ENCODE results near the gene IRF2BP2. TPM values are rescaled to one million over a fixed set of nuclear protein-coding genes. Genes with fewer than 3 reads are reported as not detected.

IRF2BP2 gene
- total and polyA plus RNA-seq, 2 of the 13 experiments (the other 11 are each of a cell fraction or from before 2014, with no cell fraction given): 140 to 147 TPM

DNA sequence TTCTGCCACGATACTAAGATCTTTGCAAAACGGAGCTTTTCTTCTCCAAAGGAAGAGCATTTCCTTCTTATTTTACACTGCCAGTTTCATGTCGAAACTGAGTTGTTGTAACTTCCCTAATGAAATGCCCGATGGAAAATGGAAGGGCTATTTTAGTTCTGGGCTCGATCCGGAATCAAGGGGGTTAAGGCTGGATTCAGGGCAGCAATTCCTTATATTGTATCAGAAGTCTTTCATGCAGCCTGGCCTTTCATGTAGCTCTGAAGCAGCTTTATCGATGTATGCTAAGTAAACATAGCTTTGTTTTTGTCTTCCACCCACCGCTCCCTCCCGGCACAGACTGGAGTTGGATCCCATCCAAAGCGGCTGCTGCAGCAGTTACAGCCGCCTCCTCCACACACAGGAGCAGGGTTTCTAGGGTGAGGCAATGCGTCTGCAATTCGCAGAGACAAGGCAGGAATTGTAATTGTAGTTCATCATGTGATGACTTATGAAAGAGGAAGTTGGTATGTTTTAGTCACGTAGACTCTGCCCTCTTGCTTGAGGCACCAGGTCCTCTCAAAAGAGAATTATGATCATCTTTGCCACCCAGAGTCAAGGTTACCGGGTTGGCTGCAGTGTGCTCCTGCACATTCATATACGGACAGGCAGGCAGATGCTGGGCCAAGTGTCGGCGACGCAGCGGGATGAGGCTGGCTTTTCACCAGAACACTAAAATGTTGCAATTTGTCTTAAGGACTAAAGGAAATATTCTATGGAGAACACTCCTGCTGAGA is 2.6 kb upstream of the IRF2BP2 start (continued):
- TF ChIP-seq ZNF549 (CRISPR knock-in tag; IDR thresholded peaks at IDR 0.05) (no peak), YEATS4 (CRISPR knock-in tag; IDR thresholded peaks at IDR 0.05; ENCODE audit: borderline replicate concordance) (peak; percentile 62), SAFB2 (CRISPR knock-in tag; IDR thresholded peaks at IDR 0.05; ENCODE audit: borderline replicate concordance, low read depth) (no peak; the same call in 1 of the 2 replicates), ZNF12 (CRISPR knock-in tag; IDR thresholded peaks at IDR 0.05) (peak; percentile 81; the same call in 1 of the 2 replicates), TARDBP (CRISPR knock-in tag; IDR thresholded peaks at IDR 0.05) (peak; percentile 97), ZNF747 (CRISPR knock-in tag; IDR thresholded peaks at IDR 0.05; ENCODE audit: borderline replicate concordance) (0 out of 2 replicates have a peak, but pooled peaks have one; percentile 57), WIZ (CRISPR knock-in tag; IDR thresholded peaks at IDR 0.05) (0 out of 2 replicates have a peak, but pooled peaks have one; percentile 33), ZSCAN9 (CRISPR knock-in tag; IDR thresholded peaks at IDR 0.05; ENCODE audit: borderline replicate concordance) (peak; percentile 21; the same call in 1 of the 2 replicates), ZNF605 (CRISPR knock-in tag; IDR thresholded peaks at IDR 0.05) (peak; percentile 68; the same call in 1 of the 2 replicates), RCOR2 (CRISPR knock-in tag; IDR thresholded peaks at IDR 0.05) (peak; percentile 97), MTA1 (CRISPR knock-in tag; IDR thresholded peaks at IDR 0.05; ENCODE audit: borderline replicate concordance) (peak; percentile 72), ZBTB7A (CRISPR knock-in tag; IDR thresholded peaks at IDR 0.05) (peak; percentile 89), ZNF24 (IDR thresholded peaks at IDR 0.05) (0 out of 2 replicates have a peak, but pooled peaks have one; percentile 31), RFXAP (CRISPR knock-in tag; IDR thresholded peaks at IDR 0.05; ENCODE audit: borderline replicate concordance) (peak; percentile 88), NFKB2 (CRISPR knock-in tag; IDR thresholded peaks at IDR 0.05; ENCODE audit: borderline replicate concordance) (peak; percentile 50; the same call in 1 of the 2 replicates), ZNF354B (CRISPR knock-in tag; IDR thresholded peaks at IDR 0.05) (0 out of 2 replicates have a peak, but pooled peaks have one; percentile 86), ZNF256 (CRISPR knock-in tag; conservative IDR thresholded peaks at IDR 0.05) (peak; percentile 63; the same call in 1 of the 2 replicates), SMARCC2 (IDR thresholded peaks at IDR 0.05) (no peak), ZNF350 (CRISPR knock-in tag; IDR thresholded peaks at IDR 0.05; ENCODE audit: borderline replicate concordance, low read depth) (peak; percentile 96), KDM5A (IDR thresholded peaks at IDR 0.05; ENCODE audit: borderline replicate concordance, low read length) (no peak), ELF1 (CRISPR knock-in tag; IDR thresholded peaks at IDR 0.05) (peak; percentile 77), RBM22 (optimal IDR thresholded peaks at IDR 0.05; ENCODE audit: low read length) (no peak), ZNF337 (CRISPR knock-in tag; IDR thresholded peaks at IDR 0.05; ENCODE audit: borderline replicate concordance, low read depth) (no peak), ZNF878 (CRISPR knock-in tag; IDR thresholded peaks at IDR 0.05) (peak; percentile 90; the same call in 1 of the 2 replicates), FOXP4 (CRISPR knock-in tag; IDR thresholded peaks at IDR 0.05) (peak; percentile 99)
- TF ChIP-seq, protein P1, sequence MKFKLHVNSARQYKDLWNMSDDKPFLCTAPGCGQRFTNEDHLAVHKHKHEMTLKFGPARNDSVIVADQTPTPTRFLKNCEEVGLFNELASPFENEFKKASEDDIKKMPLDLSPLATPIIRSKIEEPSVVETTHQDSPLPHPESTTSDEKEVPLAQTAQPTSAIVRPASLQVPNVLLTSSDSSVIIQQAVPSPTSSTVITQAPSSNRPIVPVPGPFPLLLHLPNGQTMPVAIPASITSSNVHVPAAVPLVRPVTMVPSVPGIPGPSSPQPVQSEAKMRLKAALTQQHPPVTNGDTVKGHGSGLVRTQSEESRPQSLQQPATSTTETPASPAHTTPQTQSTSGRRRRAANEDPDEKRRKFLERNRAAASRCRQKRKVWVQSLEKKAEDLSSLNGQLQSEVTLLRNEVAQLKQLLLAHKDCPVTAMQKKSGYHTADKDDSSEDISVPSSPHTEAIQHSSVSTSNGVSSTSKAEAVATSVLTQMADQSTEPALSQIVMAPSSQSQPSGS (CRISPR knock-in tag; IDR thresholded peaks at IDR 0.05): peak; percentile 98

Data from HepG2 (cell line).